Retinal pigment epithelial cell (primary cell): ENCODE results near the gene INPP5D.

Source experiments
- DNase-seq: peaks from one replicate; pipeline ENCODE4 v3.0.0-alpha.2; 2010; ENCODE audit warnings: low read depth
- H3K4me3 ChIP-seq: 2 replicates; pipeline ENCODE4 v1.5.1; 2011; ENCODE audit warnings: mild to moderate bottlenecking, low read length, control low read depth, moderate library complexity
- TF ChIP-seq, protein P1 (sequence below): conservative IDR thresholded peaks from 2 replicates; pipeline ENCODE4 v1.5.1; 2011; ENCODE audit warnings: low read depth, low read length, control low read depth, inconsistent platforms

INPP5D gene

DNA sequence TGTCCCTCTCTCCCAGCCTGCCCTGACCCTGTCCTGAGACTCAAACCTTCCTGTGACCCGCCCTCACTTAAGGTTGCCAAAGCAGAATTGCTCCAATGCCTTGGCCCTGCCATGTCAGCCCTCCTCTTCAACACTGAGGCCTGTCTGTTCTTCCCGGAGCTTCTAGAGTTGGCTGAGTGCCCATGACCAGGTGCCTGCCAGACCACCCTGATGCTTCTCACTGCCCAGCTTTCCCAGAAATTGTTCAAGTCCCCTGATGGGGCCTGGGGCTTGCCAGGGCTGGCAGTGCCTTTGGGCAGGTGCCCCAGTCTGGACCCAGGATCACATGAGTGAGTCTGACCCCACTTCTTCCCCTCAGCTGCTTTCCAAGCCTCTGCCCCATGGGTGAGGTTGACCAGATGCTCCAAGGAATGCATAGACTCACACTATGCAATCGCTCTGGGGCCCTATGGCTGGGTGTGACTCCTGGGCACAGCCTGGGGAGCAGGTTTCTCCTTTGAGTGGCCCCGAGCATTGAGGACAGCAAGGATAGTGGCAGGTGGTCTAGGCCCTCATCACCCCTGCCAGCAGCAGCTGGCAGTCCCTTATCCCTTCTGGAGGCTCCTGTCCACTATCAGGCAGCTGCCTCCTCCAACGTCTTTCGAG, 3.1 kb upstream of the INPP5D start:
- TF ChIP-seq, protein P1, sequence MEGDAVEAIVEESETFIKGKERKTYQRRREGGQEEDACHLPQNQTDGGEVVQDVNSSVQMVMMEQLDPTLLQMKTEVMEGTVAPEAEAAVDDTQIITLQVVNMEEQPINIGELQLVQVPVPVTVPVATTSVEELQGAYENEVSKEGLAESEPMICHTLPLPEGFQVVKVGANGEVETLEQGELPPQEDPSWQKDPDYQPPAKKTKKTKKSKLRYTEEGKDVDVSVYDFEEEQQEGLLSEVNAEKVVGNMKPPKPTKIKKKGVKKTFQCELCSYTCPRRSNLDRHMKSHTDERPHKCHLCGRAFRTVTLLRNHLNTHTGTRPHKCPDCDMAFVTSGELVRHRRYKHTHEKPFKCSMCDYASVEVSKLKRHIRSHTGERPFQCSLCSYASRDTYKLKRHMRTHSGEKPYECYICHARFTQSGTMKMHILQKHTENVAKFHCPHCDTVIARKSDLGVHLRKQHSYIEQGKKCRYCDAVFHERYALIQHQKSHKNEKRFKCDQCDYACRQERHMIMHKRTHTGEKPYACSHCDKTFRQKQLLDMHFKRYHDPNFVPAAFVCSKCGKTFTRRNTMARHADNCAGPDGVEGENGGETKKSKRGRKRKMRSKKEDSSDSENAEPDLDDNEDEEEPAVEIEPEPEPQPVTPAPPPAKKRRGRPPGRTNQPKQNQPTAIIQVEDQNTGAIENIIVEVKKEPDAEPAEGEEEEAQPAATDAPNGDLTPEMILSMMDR: no peak
- H3K4me3 ChIP-seq: no peak overlapping the region
- DNase-seq: no peak

DNA sequence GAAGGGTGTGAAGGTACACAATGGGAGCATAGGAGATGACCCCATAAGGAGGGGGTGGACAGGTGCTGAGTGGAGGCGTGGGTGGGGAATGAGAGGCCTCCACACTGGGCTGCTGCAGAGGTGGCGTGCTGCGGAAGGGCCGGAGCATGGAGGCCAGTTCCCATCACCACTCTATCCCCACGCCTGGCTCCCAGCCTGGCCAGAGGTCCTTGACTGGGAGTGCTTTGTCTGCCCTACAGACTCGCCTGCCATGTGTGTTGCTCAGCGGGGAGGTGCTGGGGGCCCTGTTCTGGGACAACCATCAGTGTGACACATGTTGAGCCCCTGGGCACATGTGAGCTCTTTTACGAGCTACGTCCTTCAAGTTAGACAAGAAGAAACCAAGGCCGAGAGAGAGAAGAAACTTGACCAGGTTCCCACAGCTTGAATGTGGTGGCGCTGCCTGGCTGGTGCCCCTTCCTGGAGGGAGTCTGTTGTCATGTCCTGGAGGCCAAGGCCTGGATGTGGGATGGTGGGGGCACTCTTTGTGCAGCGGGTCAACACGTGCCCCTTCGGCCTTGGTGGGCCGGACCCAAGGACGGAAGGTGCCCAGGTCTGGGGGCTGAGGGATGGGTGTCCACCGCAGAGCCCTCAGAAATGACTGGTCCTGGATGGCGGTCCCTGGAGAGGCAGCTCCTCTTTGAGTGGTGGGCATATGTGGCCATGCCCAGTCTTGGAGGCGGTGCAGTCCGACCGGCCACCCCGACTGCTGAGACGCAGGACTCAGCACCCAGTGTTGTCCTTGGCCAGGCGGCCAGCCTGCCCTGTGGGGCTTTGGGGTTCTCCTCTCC, 1.2 kb upstream of the INPP5D start:
- H3K4me3 ChIP-seq: no peak overlapping the region
- TF ChIP-seq, protein P1: no peak

DNA sequence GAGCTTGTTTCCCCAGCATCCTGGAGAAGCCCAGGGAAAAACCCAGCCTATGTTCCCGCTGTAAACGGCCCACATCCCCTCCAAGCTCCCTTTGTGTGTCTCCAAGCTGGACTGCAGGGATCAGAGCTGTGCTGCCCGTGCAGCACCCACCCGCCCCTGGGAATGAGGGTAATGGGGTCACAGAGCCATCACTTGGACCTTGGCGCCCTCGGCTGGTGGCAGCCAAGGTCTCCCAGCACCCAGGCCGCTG, 670 bp upstream of the INPP5D start:
- no peak overlapping the region for H3K4me3 ChIP-seq
- DNase-seq: no peak

More for the DNA sequence above, 1.2 kb upstream of the INPP5D start:
- no peak for DNase-seq

DNA sequence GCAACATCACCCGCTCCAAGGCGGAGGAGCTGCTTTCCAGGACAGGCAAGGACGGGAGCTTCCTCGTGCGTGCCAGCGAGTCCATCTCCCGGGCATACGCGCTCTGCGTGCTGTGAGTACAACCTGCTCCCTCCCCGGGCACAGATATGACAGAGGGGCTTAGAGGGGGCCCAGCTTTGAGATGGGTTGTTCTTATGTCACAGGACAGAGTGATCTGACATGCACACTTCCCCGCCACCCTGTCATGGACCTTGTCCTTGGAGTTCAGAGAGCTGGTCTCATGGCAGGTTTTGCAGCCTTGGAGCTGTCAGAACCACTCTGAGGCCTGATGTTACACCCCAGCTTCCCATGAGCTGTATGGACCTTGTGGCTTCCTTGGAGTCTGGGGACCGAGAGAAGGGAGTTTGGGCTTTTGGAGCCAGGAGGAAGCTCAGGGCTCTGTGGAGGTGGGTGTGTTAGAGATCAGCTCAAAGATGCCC, 398 bp downstream of the INPP5D start:
- TF ChIP-seq, protein P1: no peak
- DNase-seq: no peak
- H3K4me3 ChIP-seq: no peak overlapping the region

More for the DNA sequence above, 670 bp upstream of the INPP5D start:
- TF ChIP-seq, protein P1: no peak

DNA sequence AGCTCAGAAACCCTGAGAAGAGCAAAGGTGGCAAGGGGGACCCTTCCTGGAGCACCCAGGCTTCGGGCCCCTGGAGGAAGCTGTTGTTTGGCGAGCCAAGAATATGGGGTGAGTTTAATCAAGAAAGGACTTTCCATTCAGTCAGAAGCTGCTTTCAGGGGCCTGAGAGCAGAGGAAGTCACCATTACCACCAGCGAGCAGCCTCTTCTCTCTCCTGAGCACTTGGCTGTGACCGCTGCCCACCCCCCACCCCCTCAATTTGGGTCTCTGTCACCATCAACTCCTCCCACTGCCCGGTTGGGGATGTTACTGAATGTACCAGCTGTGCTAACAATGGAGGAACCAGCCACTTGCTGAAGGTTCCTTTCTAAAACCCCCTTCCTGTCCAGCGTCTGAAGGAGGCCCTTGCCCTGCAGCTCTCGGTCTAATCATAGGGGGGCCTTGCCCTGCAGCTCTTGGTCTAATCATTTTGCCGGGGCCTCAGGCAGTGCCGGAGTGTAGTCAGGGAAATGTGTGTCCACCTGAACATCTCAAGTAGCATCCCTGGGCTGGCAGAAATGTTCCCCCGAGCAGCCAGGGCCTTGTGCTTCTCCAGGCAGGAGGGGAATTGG, 943 bp downstream of the INPP5D start:
- DNase-seq: no peak
- TF ChIP-seq, protein P1: no peak
- H3K4me3 ChIP-seq: no peak overlapping the region

DNA sequence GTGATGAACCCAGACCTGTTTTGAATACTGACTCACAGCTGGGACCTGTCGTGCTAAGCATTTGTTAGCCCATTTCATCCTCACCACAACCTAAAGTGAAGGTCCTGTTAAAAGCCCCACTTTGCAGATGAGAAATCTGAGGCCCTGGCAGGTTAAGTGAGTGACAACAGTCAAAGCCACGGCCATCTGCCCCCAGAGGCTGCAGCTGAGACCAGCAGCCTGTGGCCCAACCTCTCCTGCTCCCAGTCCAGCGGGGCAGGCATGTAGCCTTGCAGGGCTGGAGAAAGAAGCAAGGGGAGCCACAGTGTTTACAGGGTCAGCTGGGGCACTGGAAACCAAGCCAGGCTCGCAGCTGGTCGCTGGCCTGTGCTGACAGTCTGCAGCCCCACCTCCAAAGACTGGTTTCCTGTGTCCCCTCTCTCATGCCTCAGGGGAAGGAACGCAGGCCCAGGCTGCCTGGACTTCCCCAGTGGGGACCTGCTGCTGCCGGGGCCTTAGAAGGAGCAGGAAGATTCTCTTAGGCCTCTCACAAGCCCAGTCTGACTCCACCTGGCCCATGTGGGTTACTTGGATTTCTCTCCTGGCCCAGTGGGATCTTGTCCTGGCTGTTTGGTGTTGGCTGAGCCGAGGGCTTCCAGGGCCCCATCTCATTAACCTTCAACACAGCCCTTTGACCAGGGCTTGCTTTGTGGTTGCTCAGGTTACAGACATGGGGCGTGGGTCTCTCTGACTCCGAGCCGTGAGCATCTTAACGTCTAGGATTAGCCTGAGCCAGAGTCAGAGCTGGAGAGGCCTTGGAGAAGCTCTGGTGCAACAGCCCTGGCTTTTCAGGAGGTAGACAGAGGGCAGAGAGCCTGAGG, 1.7 kb downstream of the INPP5D start:
- no peak overlapping the region for H3K4me3 ChIP-seq
- TF ChIP-seq, protein P1: no peak
- no peak for DNase-seq
